GM18502 (cell line): Measurements from ENCODE around the gene DGCR6L.
"Not testable (repeated sequence)": the region's sequence is repeated elsewhere in the genome, so short reads cannot be mapped to it uniquely, and the experiment has no call there.

Experiments used
- ATAC-seq: cut with Tn5 transposase; IDR thresholded peaks from one replicate; pipeline ENCODE4 v1.9.1; 2021; ENCODE audit warnings: mild to moderate bottlenecking; ENCODE audit not compliant: unreplicated experiment, poor library complexity

The DGCR6L gene

GRCh38 chr22:20310773-20311172, 9.1 kb downstream of the DGCR6L start:
- ATAC-seq: not testable (repeated sequence)

- ATAC-seq: not testable (repeated sequence)
Measured at GRCh38 chr22:20310180-20310579, 9.7 kb downstream of the DGCR6L start.

GRCh38 chr22:20308806-20309650, 10.8 kb downstream of the DGCR6L start:
- not testable (repeated sequence) for ATAC-seq

GRCh38 chr22:20307448-20308447, 12.1 kb downstream of the DGCR6L start:
- not testable (repeated sequence) for ATAC-seq

GRCh38 chr22:20306646-20307447, 13.0 kb downstream of the DGCR6L start:
- ATAC-seq: not testable (repeated sequence)

- no peak for ATAC-seq
Measured at GRCh38 chr22:20305894-20306645, 13.8 kb downstream of the DGCR6L start.

GRCh38 chr22:20305230-20305893, 14.5 kb downstream of the DGCR6L start:
- not testable (repeated sequence) for ATAC-seq

- no peak for ATAC-seq
Measured at GRCh38 chr22:20304646-20305045, 15.2 kb downstream of the DGCR6L start.

GRCh38 chr22:20303229-20303534, 16.7 kb downstream of the DGCR6L start:
- not testable (repeated sequence) for ATAC-seq

- ATAC-seq: no peak
Measured at GRCh38 chr22:20302438-20303228, 17.2 kb downstream of the DGCR6L start.

GRCh38 chr22:20299746-20300136, 20.1 kb downstream of the DGCR6L start:
- ATAC-seq: peak; percentile 18

GRCh38 chr22:20298803-20299745, 20.8 kb downstream of the DGCR6L start:
- peak; percentile 78 for ATAC-seq

GRCh38 chr22:20298110-20298802, 21.6 kb downstream of the DGCR6L start:
- ATAC-seq: no peak

- ATAC-seq: no peak
Measured at GRCh38 chr22:20297414-20298109, 22.3 kb downstream of the DGCR6L start.

- no peak for ATAC-seq
Measured at GRCh38 chr22:20296598-20296997, 23.3 kb downstream of the DGCR6L start.
